Neuronal stem cell (in vitro differentiated cells): ENCODE measurements around the gene STK39.
"Not testable (repeated sequence)": the region's sequence is repeated elsewhere in the genome, so short reads cannot be mapped to it uniquely, and the experiment has no call there.

Experiments used
- DNase-seq: peaks from one replicate; pipeline ENCODE4 v3.0.0-alpha.2; 2013; ENCODE audit warnings: low spot score
- H2AFZ ChIP-seq: one replicate; pipeline ENCODE4 v1.6.1; 2013; ENCODE audit warnings: mild to moderate bottlenecking, low read length, inconsistent platforms
- H2AK5ac ChIP-seq: 2 replicates; pipeline ENCODE4 v1.6.1; 2013; ENCODE audit warnings: low read depth, mild to moderate bottlenecking, inconsistent platforms, low read length, moderate library complexity, mixed read lengths
- H2BK120ac ChIP-seq: 2 replicates; pipeline ENCODE4 v1.6.1; 2013; ENCODE audit warnings: low read depth, mild to moderate bottlenecking, inconsistent platforms, low read length, moderate library complexity, mixed read lengths
- H2BK12ac ChIP-seq: one replicate; pipeline ENCODE4 v1.6.1; 2013; ENCODE audit warnings: low read length, inconsistent platforms
- H2BK15ac ChIP-seq: 2 replicates; pipeline ENCODE4 v1.6.1; 2013; ENCODE audit warnings: mild to moderate bottlenecking, low read length, inconsistent platforms, mixed read lengths
- H2BK5ac ChIP-seq: one replicate; pipeline ENCODE4 v1.6.1; 2013; ENCODE audit warnings: inconsistent platforms, mild to moderate bottlenecking, low read length, moderate library complexity
- H3K14ac ChIP-seq: one replicate; pipeline ENCODE4 v1.6.1; 2013; ENCODE audit warnings: low read length, inconsistent platforms
- H3K18ac ChIP-seq: 2 replicates; pipeline ENCODE4 v1.6.1; 2013; ENCODE audit warnings: low read length, inconsistent platforms
- H3K23ac ChIP-seq: 2 replicates; pipeline ENCODE4 v1.6.1; 2013; ENCODE audit warnings: low read depth, mild to moderate bottlenecking, mixed read lengths, low read length, inconsistent platforms; ENCODE audit not compliant: poor library complexity
- H3K27ac ChIP-seq: replicated peaks from 3 replicates; pipeline ENCODE4 v1.5.1; 2013; ENCODE audit warnings: low read length, inconsistent platforms
- H3K27me3 ChIP-seq, 3 experiments: 2 replicates each; pipeline ENCODE4 v1.6.1; 2013; ENCODE audit warnings: low read length in 3 of 3, mild to moderate bottlenecking in 2 of 3, inconsistent platforms in 1 of 3, low read depth in 1 of 3, mixed read lengths in 1 of 3, moderate library complexity in 1 of 3; ENCODE audit not compliant: control insufficient read depth in 3 of 3, insufficient read depth in 3 of 3
- H3K36me3 ChIP-seq, 2 donors: replicated peaks in 1 of 2; 2 replicates each; pipeline ENCODE4 v1.6.1; 2013; ENCODE audit warnings: low read length in 2 of 2; ENCODE audit not compliant: control insufficient read depth in 2 of 2, insufficient read depth in 2 of 2
- H3K4ac ChIP-seq: 2 replicates; pipeline ENCODE4 v1.6.1; 2013; ENCODE audit warnings: inconsistent platforms, mild to moderate bottlenecking, low read length, moderate library complexity
- H3K4me1 ChIP-seq, 2 donors: 1 replicate in 1 of 2; 2 replicates in 1 of 2; pipeline ENCODE4 v1.6.1; 2013; ENCODE audit warnings: low read length in 2 of 2, low read depth in 1 of 2; ENCODE audit not compliant: control insufficient read depth in 2 of 2, insufficient read depth in 1 of 2
- H3K4me2 ChIP-seq: one replicate; pipeline ENCODE4 v1.6.1; 2013; ENCODE audit warnings: mild to moderate bottlenecking, low read length, inconsistent platforms; ENCODE audit not compliant: insufficient read depth, poor library complexity, severe bottlenecking
- H3K4me3 ChIP-seq, 2 donors: 2 replicates each; pipeline ENCODE4 v1.5.1; 2013; ENCODE audit warnings: low read length in 2 of 2, mild to moderate bottlenecking in 2 of 2, inconsistent platforms in 1 of 2, moderate library complexity in 1 of 2
- H3K79me1 ChIP-seq: one replicate; pipeline ENCODE4 v1.6.1; 2013; ENCODE audit warnings: low read depth, mild to moderate bottlenecking, inconsistent platforms, low read length, moderate library complexity
- H3K9ac ChIP-seq: one replicate; pipeline ENCODE4 v1.6.1; 2013; ENCODE audit warnings: mild to moderate bottlenecking, low read depth, low read length, inconsistent platforms; ENCODE audit not compliant: poor library complexity
- H3K9me3 ChIP-seq, 2 donors: replicated peaks in 1 of 2; 2 replicates each; pipeline versions ENCODE3 to v1.6.1; 2013; ENCODE audit warnings: low read length in 2 of 2, mild to moderate bottlenecking in 2 of 2, inconsistent platforms in 1 of 2, low read depth in 1 of 2, mixed read lengths in 1 of 2, moderate library complexity in 1 of 2; ENCODE audit not compliant: control insufficient read depth in 2 of 2, insufficient read depth in 1 of 2
- H4K8ac ChIP-seq: one replicate; pipeline ENCODE4 v1.6.1; 2013; ENCODE audit warnings: low read depth, mild to moderate bottlenecking, inconsistent platforms, low read length, moderate library complexity
- H4K91ac ChIP-seq: one replicate; pipeline ENCODE4 v1.6.1; 2013; ENCODE audit warnings: low read length, low read depth, mild to moderate bottlenecking, inconsistent platforms; ENCODE audit not compliant: poor library complexity
- WGBS, 2 donors: extraction: QIAGEN DNeasy Blood & Tissue Kit; methylation state at CpG; one replicate each; pipeline ENCODE4 v1.1.7; 2013; ENCODE audit warnings: missing lambda C conversion rate in 2 of 2, mixed read lengths in 1 of 2; ENCODE audit not compliant: insufficient read length in 2 of 2, insufficient replicate concordance in 1 of 2; ENCODE audit errors: extremely low coverage in 2 of 2; 5-methylcytosine and 5-hydroxymethylcytosine counted together

STK39 gene

GRCh38 chr2:168047091-168047690 is 200.2 kb downstream of the STK39 start:
- no peak overlapping the region for H3K18ac ChIP-seq
- no peak overlapping the region for H3K27ac ChIP-seq
- H3K9ac ChIP-seq = no peak overlapping the region
- no peak overlapping the region for H3K23ac ChIP-seq
- H2BK12ac ChIP-seq = no peak overlapping the region
- H2BK120ac ChIP-seq = no peak overlapping the region
- no peaks in the 10 kb centered on the region for H3K79me1 ChIP-seq
- no peak for DNase-seq
- no CpG with 5 or more reads among the region's 3 CpGs for WGBS, 2 donors
- H2BK15ac ChIP-seq = no peak overlapping the region
- H4K91ac ChIP-seq = no peak overlapping the region
- H4K8ac ChIP-seq = no peak overlapping the region
- no peak overlapping the region for H2AK5ac ChIP-seq
- H3K14ac ChIP-seq = no peak overlapping the region
- no peaks in the 10 kb centered on the region for H3K9me3 ChIP-seq
- H3K27me3 ChIP-seq = no peaks in the 10 kb centered on the region
- no peak overlapping the region for H2BK5ac ChIP-seq
- H3K4me3 ChIP-seq = no peak overlapping the region
- peaks cover 6 to 7% of the 10 kb centered on the region in 2 donors for H3K4me1 ChIP-seq
- no peak overlapping the region for H3K4ac ChIP-seq
- no peak overlapping the region for H2AFZ ChIP-seq
- no peak overlapping the region for H3K4me2 ChIP-seq
- H3K36me3 ChIP-seq = no peaks in the 10 kb centered on the region

GRCh38 chr2:168044579-168044978 is 202.8 kb downstream of the STK39 start:
- Histone ChIP-seq H3K4me2 (no peak overlapping the region), H2BK5ac (no peak overlapping the region), H2BK15ac (no peak overlapping the region), H3K18ac (no peak overlapping the region), H3K9me3 (no peaks in the 10 kb centered on the region), H3K27me3 (no peaks in the 10 kb centered on the region), H3K4me3 (no peak overlapping the region), H4K8ac (no peak overlapping the region), H3K4me1 (peaks cover 3 to 6% of the 10 kb centered on the region in 2 donors), H3K79me1 (no peaks in the 10 kb centered on the region), H2BK12ac (no peak overlapping the region), H3K14ac (no peak overlapping the region), H3K27ac (no peak overlapping the region), H3K4ac (no peak overlapping the region), H2BK120ac (no peak overlapping the region), H3K9ac (no peak overlapping the region), H3K23ac (no peak overlapping the region), H2AFZ (no peak overlapping the region), H2AK5ac (no peak overlapping the region), H3K36me3 (peaks cover 0 to 8% of the 10 kb centered on the region in 2 donors), H4K91ac (no peak overlapping the region)
- WGBS, 2 donors = no CpG with 5 or more reads among the region's 1 CpG
- DNase-seq = no peak

GRCh38 chr2:168044176-168044575 is 203.2 kb downstream of the STK39 start:
- no peak overlapping the region for H3K4me3 ChIP-seq
- no peak overlapping the region for H4K91ac ChIP-seq
- no peak overlapping the region for H3K4me2 ChIP-seq
- no peak overlapping the region for H2AFZ ChIP-seq
- H3K27ac ChIP-seq = no peak overlapping the region
- H2BK15ac ChIP-seq = no peak overlapping the region
- no peak overlapping the region for H4K8ac ChIP-seq
- H3K4ac ChIP-seq = no peak overlapping the region
- H2AK5ac ChIP-seq = no peak overlapping the region
- H3K18ac ChIP-seq = no peak overlapping the region
- H3K9ac ChIP-seq = no peak overlapping the region
- WGBS, 2 donors = no CpG with 5 or more reads among the region's 2 CpGs
- peaks cover 2 to 6% of the 10 kb centered on the region in 2 donors for H3K4me1 ChIP-seq
- no peak overlapping the region for H3K23ac ChIP-seq
- no peak for DNase-seq
- H3K27me3 ChIP-seq = no peaks in the 10 kb centered on the region
- no peak overlapping the region for H3K14ac ChIP-seq
- H3K9me3 ChIP-seq = no peaks in the 10 kb centered on the region
- peaks cover 0 to 8% of the 10 kb centered on the region in 2 donors for H3K36me3 ChIP-seq
- no peak overlapping the region for H2BK120ac ChIP-seq
- no peaks in the 10 kb centered on the region for H3K79me1 ChIP-seq
- H2BK5ac ChIP-seq = no peak overlapping the region
- no peak overlapping the region for H2BK12ac ChIP-seq

- peaks cover 0 to 15% of the 10 kb centered on the region in 2 donors for H3K36me3 ChIP-seq
- not testable (repeated sequence) for H2BK15ac ChIP-seq, H3K9me3 ChIP-seq, H2AFZ ChIP-seq, H3K4me3 ChIP-seq, H2BK120ac ChIP-seq, H3K14ac ChIP-seq, DNase-seq, H2BK5ac ChIP-seq, H3K4me1 ChIP-seq, H2AK5ac ChIP-seq, H3K9ac ChIP-seq, H2BK12ac ChIP-seq, H3K23ac ChIP-seq, H4K91ac ChIP-seq, H3K27ac ChIP-seq, H3K79me1 ChIP-seq, H3K4me2 ChIP-seq, H3K27me3 ChIP-seq, H4K8ac ChIP-seq, H3K18ac ChIP-seq, H3K4ac ChIP-seq
- WGBS, 2 donors = 100% methylated on average over 1 of the region's 5 CpGs; no CpG with 5 or more reads in 1 of the 2 donors
These were observed 205.1 kb downstream of the STK39 start for GRCh38 chr2:168042127-168042824.
